HCT116 (cell line): ENCODE data around the gene IGSF9B. TPM values are rescaled to one million over a fixed set of nuclear protein-coding genes. Genes with fewer than 3 reads are reported as not detected.

Experiments
- ATAC-seq: fragments of 200-7000 bp; cut with Tn5 transposase; 2 replicates; pipeline ENCODE4 v1.9.1; 2020; ENCODE audit warnings: mild to moderate bottlenecking, moderate library complexity
- BruUV-seq: library from RNA; stranded (reverse); fragments of 400-500 nt; replicated peaks from 2 replicates; lab custom pipeline; 2021; lab: Mats Ljungman, UMichigan
- CTCF ChIA-PET: fragments of 300-600 bp; sonication (Branson Sonifier 250); formaldehyde crosslinking; loops from one replicate; lab custom pipeline; 2021; ENCODE audit warnings: antibody characterized with exemption; lab: Charles Lee
- POLR2A ChIA-PET: fragments of 300-600, 350-600 bp; sonication (Branson Sonifier 250); formaldehyde crosslinking; loops from one replicate; lab custom pipeline; 2021; ENCODE audit warnings: antibody characterized with exemption; lab: Charles Lee
- RAD21 ChIA-PET, 2 experiments: fragments of 300-600 bp; sonication (Branson Sonifier 250); formaldehyde crosslinking; loops; one replicate each; lab custom pipeline; 2023; ENCODE audit warnings: low total read pairs in 2 of 2; ENCODE audit not compliant: uncharacterized antibody in 2 of 2, unreplicated experiment in 2 of 2, low non-redundant PET in 1 of 2; lab: Charles Lee
- DNase-seq: peaks from one replicate; pipeline ENCODE4 v3.0.0-alpha.2; 2010; ENCODE audit warnings: low read depth, low spot score
- H2AFZ ChIP-seq: fragments of 200-600 bp; shearing (Covaris generic), sonication (generic); 2 replicates; pipeline ENCODE4 v1.6.1; 2017; ENCODE audit warnings: low read depth, mixed run types, mixed read lengths, antibody characterized with exemption, low read length; ENCODE audit not compliant: poor library complexity, severe bottlenecking
- H3K27ac ChIP-seq: 2 replicates; pipeline ENCODE4 v1.5.1; 2012; ENCODE audit warnings: low read depth, low read length
- H3K27me3 ChIP-seq: fragments of 200-600 bp; sonication (generic); 2 replicates; pipeline ENCODE4 v1.6.1; 2016; ENCODE audit warnings: mixed run types, low read length, mixed read lengths; ENCODE audit not compliant: insufficient read depth
- H3K36me3 ChIP-seq, 2 experiments: fragments of 200-500 bp in 1 of 2; fragments of 200-600 bp in 1 of 2; sonication (Bioruptor generic) in 1 of 2; sonication (generic) in 1 of 2; 2 replicates each; pipeline versions ENCODE4 v1.5.1 to v1.6.1; 2014 to 2016; ENCODE audit warnings: low read length in 2 of 2, inconsistent platforms in 1 of 2, mixed read lengths in 1 of 2, mixed run types in 1 of 2; ENCODE audit not compliant: insufficient read depth in 2 of 2, control insufficient read depth in 1 of 2
- H3K4me1 ChIP-seq, 2 experiments: fragments of 200-600 bp in 1 of 2; sonication (generic) in 1 of 2; 2 replicates each; pipeline versions ENCODE4 v1.5.1 to v1.6.1; 2012 to 2017; ENCODE audit warnings: low read length in 2 of 2, inconsistent platforms in 1 of 2, mild to moderate bottlenecking in 1 of 2, mixed read lengths in 1 of 2, mixed run types in 1 of 2, moderate library complexity in 1 of 2; ENCODE audit not compliant: insufficient read depth in 2 of 2, control insufficient read depth in 1 of 2
- H3K4me2 ChIP-seq: fragments of 200-600 bp; sonication (generic); 2 replicates; pipeline ENCODE4 v1.6.1; 2017; ENCODE audit warnings: mixed run types, low read length, mixed read lengths
- H3K4me3 ChIP-seq, 2 experiments: fragments of 200-600 bp in 1 of 2; sonication (generic) in 1 of 2; replicated peaks in 1 of 2; 2 replicates each; pipeline ENCODE4 v1.5.1; 2011 to 2016; ENCODE audit warnings: low read length in 2 of 2, control low read depth in 1 of 2, low read depth in 1 of 2, mild to moderate bottlenecking in 1 of 2, mixed read lengths in 1 of 2, mixed run types in 1 of 2
- H3K79me2 ChIP-seq: fragments of 200-600 bp; sonication (generic); 2 replicates; pipeline ENCODE4 v1.6.1; 2017; ENCODE audit warnings: mild to moderate bottlenecking, mixed run types, low read length, moderate library complexity, mixed read lengths; ENCODE audit not compliant: insufficient read depth
- H3K9ac ChIP-seq: fragments of 200-600 bp; sonication (generic); 2 replicates; pipeline ENCODE4 v1.6.1; 2016; ENCODE audit warnings: low read length, mixed read lengths
- H3K9me2 ChIP-seq: fragments of 200-600 bp; sonication (generic), shearing (Covaris generic); 2 replicates; pipeline ENCODE4 v1.6.1; 2017; ENCODE audit warnings: mixed run types, mild to moderate bottlenecking, moderate library complexity; ENCODE audit not compliant: insufficient read depth
- H3K9me3 ChIP-seq, 2 experiments: fragments of 200-500 bp in 1 of 2; fragments of 200-600 bp in 1 of 2; sonication (Bioruptor generic) in 1 of 2; sonication (generic) in 1 of 2; 2 replicates each; pipeline ENCODE4 v1.6.1; 2014 to 2017; ENCODE audit warnings: low read length in 2 of 2, mixed read lengths in 2 of 2, inconsistent platforms in 1 of 2, low read depth in 1 of 2, mild to moderate bottlenecking in 1 of 2, mixed run types in 1 of 2, moderate library complexity in 1 of 2; ENCODE audit not compliant: control insufficient read depth in 1 of 2, insufficient read depth in 1 of 2
- H4K20me1 ChIP-seq: fragments of 200-600 bp; sonication (generic), shearing (Covaris generic); 2 replicates; pipeline ENCODE4 v1.6.1; 2017; ENCODE audit warnings: mixed run types, mild to moderate bottlenecking, moderate library complexity; ENCODE audit not compliant: insufficient read depth
- ATF3 ChIP-seq: IDR thresholded peaks from 2 replicates; pipeline ENCODE4 v1.6.1; 2012
- CBX3 ChIP-seq: IDR thresholded peaks from 2 replicates; pipeline ENCODE4 v1.6.1; 2012; ENCODE audit warnings: low read depth
- CTCF ChIP-seq, 3 experiments: fragments of 200-600 bp in 1 of 3; sonication (generic) in 1 of 3; IDR thresholded peaks in 2 of 3; conservative IDR thresholded peaks in 1 of 3; 2 replicates each; pipeline ENCODE4 v1.5.1; 2012 to 2017; ENCODE audit warnings: low read depth in 2 of 3, low read length in 2 of 3, antibody characterized with exemption in 1 of 3, borderline replicate concordance in 1 of 3, control low read depth in 1 of 3, mild to moderate bottlenecking in 1 of 3, mixed read lengths in 1 of 3, mixed run types in 1 of 3, moderate library complexity in 1 of 3; ENCODE audit not compliant: insufficient read depth in 1 of 3
- EGR1 ChIP-seq: IDR thresholded peaks from 2 replicates; pipeline ENCODE4 v1.6.1; 2012; ENCODE audit warnings: low read depth
- EZH2 ChIP-seq: fragments of 200-600 bp; sonication (generic); IDR thresholded peaks from 2 replicates; pipeline ENCODE4 v1.6.1; 2017; ENCODE audit warnings: antibody characterized with exemption, mixed run types
- FOSL1 ChIP-seq: IDR thresholded peaks from 2 replicates; pipeline ENCODE4 v1.6.1; 2012; ENCODE audit warnings: low read depth
- MAX ChIP-seq: IDR thresholded peaks from 2 replicates; pipeline ENCODE4 v1.6.1; 2012
- POLR2A ChIP-seq: IDR thresholded peaks from 2 replicates; pipeline ENCODE4 v1.7.0; 2011; ENCODE audit warnings: borderline replicate concordance; ENCODE audit not compliant: insufficient read depth, insufficient read length; ENCODE audit errors: extremely low read depth
- POLR2AphosphoS5 ChIP-seq: IDR thresholded peaks from 2 replicates; pipeline ENCODE4 v1.6.1; 2011; ENCODE audit warnings: mild to moderate bottlenecking, low read depth, low read length, moderate library complexity
- SIN3A ChIP-seq: IDR thresholded peaks from 2 replicates; pipeline ENCODE4 v1.6.1; 2012; ENCODE audit warnings: low read depth
- SP1 ChIP-seq: IDR thresholded peaks from 2 replicates; pipeline ENCODE4 v1.6.1; 2012; ENCODE audit warnings: low read depth
- TCF7L2 ChIP-seq: IDR thresholded peaks from 2 replicates; pipeline ENCODE4 v1.7.0; 2011; ENCODE audit warnings: borderline replicate concordance, inconsistent platforms; ENCODE audit not compliant: insufficient read depth, insufficient read length; ENCODE audit errors: extremely low read depth
- YY1 ChIP-seq: IDR thresholded peaks from 2 replicates; pipeline ENCODE4 v1.6.1; 2011; ENCODE audit warnings: low read length, low read depth, moderate library complexity, mild to moderate bottlenecking; ENCODE audit not compliant: insufficient replicate concordance; ENCODE audit errors: extremely low read depth
- ZBTB33 ChIP-seq: IDR thresholded peaks from 2 replicates; pipeline ENCODE4 v1.6.1; 2011; ENCODE audit warnings: mild to moderate bottlenecking, low read length, moderate library complexity; ENCODE audit not compliant: insufficient replicate concordance; ENCODE audit errors: extremely low read depth
- ZFX ChIP-seq: fragments of 450-650 bp; IDR thresholded peaks from 2 replicates; pipeline ENCODE4 v1.6.1; 2017
- intact Hi-C: fragments of 100-400 bp; cut with micrococcal nuclease; formaldehyde crosslinking; loops from 2 replicates; pipeline ENCODE4 v1.10.0; 2022
- total RNA-seq: library from RNA; stranded (reverse); gene quantifications from one replicate; pipeline ENCODE4 v1.2.1, GENCODE V29; 2021; ENCODE audit not compliant: unreplicated experiment

The IGSF9B gene
- total RNA-seq, 1 experiment from 2014 or later, result 12.4 TPM

- no peak for ATAC-seq
- H3K36me3 ChIP-seq, result no peaks in the 10 kb centered on the region
- no peak for DNase-seq
- H3K9me2 ChIP-seq, result no peaks in the 10 kb centered on the region
- TF ChIP-seq POLR2A (no peak), ZFX (no peak)
- no peak overlapping the region for H3K4me2 ChIP-seq
- H3K27me3 ChIP-seq, result no peaks in the 10 kb centered on the region
- no TSS peak for BruUV-seq
- H4K20me1 ChIP-seq, result no peaks in the 10 kb centered on the region
- ChIA-PET RAD21 (no interaction called here), CTCF (no interaction called here), POLR2A (no interaction called here)
- intact Hi-C loops, result no loop called here
- H3K4me1 ChIP-seq, result peaks cover 5 to 12% of the 10 kb centered on the region in 2 experiments; a peak in 3 of 4 replicates
- no peak overlapping the region for H3K27ac ChIP-seq
- no peaks in the 10 kb centered on the region for H3K9me3 ChIP-seq
- no peak overlapping the region for H3K4me3 ChIP-seq
- no peak overlapping the region for H2AFZ ChIP-seq
- no peaks in the 10 kb centered on the region for H3K79me2 ChIP-seq
- no peak overlapping the region for H3K9ac ChIP-seq
Observed at GRCh38 chr11:133939558-133939957, 17.2 kb downstream of the IGSF9B start.

- Histone ChIP-seq H3K27me3 (no peaks in the 10 kb centered on the region), H4K20me1 (no peaks in the 10 kb centered on the region), H3K4me1 (peaks cover 5 to 18% of the 10 kb centered on the region in 2 experiments; a peak in 3 of 4 replicates), H3K9me3 (no peaks in the 10 kb centered on the region), H3K79me2 (no peaks in the 10 kb centered on the region), H3K4me2 (no peak overlapping the region), H2AFZ (no peak overlapping the region), H3K9me2 (no peaks in the 10 kb centered on the region), H3K4me3 (no peak overlapping the region), H3K27ac (no peak overlapping the region), H3K36me3 (no peaks in the 10 kb centered on the region), H3K9ac (no peak overlapping the region)
- no peak for DNase-seq
- intact Hi-C loops, result no loop called here
- ChIA-PET CTCF (no interaction called here), RAD21 (no interaction called here), POLR2A (no interaction called here)
- no TSS peak for BruUV-seq
- no peak for ATAC-seq
- TF ChIP-seq SIN3A (no peak), YY1 (no peak), EGR1 (no peak), TCF7L2 (no peak), CBX3 (no peak), POLR2A (no peak), SP1 (no peak), EZH2 (no peak), CTCF (IDR thresholded peaks at IDR 0.05 in 2 of 3, conservative IDR thresholded peaks at IDR 0.05 in 1 of 3; ENCODE audit: borderline replicate concordance in 1 of 3, insufficient read depth in 1 of 3, low read depth in 2 of 3, low read length in 2 of 3) (no peak), FOSL1 (no peak), POLR2AphosphoS5 (no peak), ZBTB33 (no peak), ATF3 (no peak), ZFX (no peak), MAX (no peak)
Observed at GRCh38 chr11:133938166-133938565, 18.6 kb downstream of the IGSF9B start.
